ENCODE results near the gene SLFN14. TPM values are rescaled to one million over a fixed set of nuclear protein-coding genes. Genes with fewer than 3 reads are reported as not detected.

SLFN14 gene
- total and polyA plus RNA-seq, 2 experiments from 2014 or later, result not detected

DNA sequence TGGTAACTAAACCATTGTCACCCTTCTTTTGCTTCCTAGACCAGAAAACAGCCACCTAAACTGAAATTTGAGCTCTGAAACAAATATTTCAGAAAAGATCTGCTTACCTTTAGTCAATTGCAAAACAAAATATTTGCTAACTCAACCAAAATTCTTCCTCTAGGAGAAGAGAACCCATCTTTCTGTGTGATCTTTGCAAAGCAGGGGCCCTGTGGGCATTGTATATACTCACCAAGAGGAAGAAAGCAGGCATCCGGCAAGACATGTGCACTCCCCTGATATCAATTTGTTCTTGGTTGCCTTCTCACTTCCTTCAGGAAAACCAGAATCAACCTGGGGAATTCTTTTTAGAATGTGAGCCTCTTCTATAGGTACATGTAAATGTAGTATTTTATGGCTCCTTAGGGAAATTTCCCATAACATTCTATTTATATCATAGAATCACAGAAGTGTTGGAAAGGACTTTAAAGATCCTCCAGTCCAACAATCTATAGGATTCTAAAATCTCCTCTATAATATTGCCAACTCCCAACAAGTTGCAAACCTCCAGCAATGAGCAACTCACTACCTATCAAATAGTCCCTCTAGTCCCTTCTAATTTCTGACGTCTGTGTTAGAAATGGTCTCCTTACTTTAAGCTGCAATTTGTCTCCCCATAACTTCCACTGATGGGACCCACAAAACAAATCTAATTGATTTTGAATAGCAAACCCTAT, 966 bp downstream of the SLFN14 start:
- DNase-seq, result no peak
- no peaks in the 10 kb centered on the region for H3K9me3 ChIP-seq (ENCODE audit: low read depth)
- no peaks in the 10 kb centered on the region for H4K20me1 ChIP-seq (ENCODE audit: insufficient read depth)
- 32 to 43% methylated on average over 2 of the region's 2 CpGs for WGBS, 2 experiments (ENCODE audit: low coverage in 1 of 2, low lambda C conversion rate in 2 of 2, missing lambda C conversion rate in 2 of 2)
- H3K79me2 ChIP-seq (ENCODE audit: insufficient read depth), result no peaks in the 10 kb centered on the region
- H3K27me3 ChIP-seq (replicated peaks; ENCODE audit: insufficient read depth), result peaks cover 31% of the 10 kb centered on the region; the same call in 1 of the 2 replicates
- H3F3A ChIP-seq (ENCODE audit: insufficient read depth), result no peaks in the 10 kb centered on the region
- H3K4me3 ChIP-seq, result no peak overlapping the region
- in situ Hi-C loops (cut with MboI), result loop anchor here (10.0 kb wide), 1 partner anchor 55 kb away; no protein-coding TSS in a partner anchor
- H3K9me2 ChIP-seq (ENCODE audit: insufficient read depth), result no peaks in the 10 kb centered on the region
- TF ChIP-seq EZH2 (IDR thresholded peaks at IDR 0.05; ENCODE audit: insufficient read depth, poor library complexity, severe bottlenecking) (no peak), EZH2phosphoT487 (IDR thresholded peaks at IDR 0.05; ENCODE audit: insufficient read depth, low read depth) (no peak)
- H3K9ac ChIP-seq, result no peak overlapping the region
- no peaks in the 10 kb centered on the region for H3K4me1 ChIP-seq (ENCODE audit: insufficient read depth)
- H3K27ac ChIP-seq, result no peak overlapping the region
- H2AFZ ChIP-seq, result no peak overlapping the region
- H3K36me3 ChIP-seq (ENCODE audit: low read depth), result no peaks in the 10 kb centered on the region
- no peak overlapping the region for H3K4me2 ChIP-seq (ENCODE audit: unreplicated experiment)

DNA sequence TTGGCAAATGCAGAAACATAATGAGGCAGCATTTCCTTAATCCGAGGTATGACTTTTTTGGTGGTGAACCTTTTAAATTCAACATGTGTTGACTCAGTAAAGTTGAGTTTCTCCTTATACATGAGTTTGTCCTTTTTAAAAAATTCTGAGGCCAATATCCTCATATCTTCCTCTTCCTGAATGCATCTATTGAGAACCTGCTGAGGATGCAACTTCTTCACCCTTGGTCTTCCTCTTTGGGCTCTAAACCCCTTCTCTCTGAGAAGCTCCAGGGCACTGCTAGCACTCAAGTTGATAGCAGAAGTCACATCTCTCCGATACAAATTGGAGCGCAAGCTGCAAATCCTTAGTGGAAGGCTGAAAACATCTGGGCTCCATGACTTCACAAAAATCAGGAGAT, 3.3 kb downstream of the SLFN14 start:
- DNase-seq, result no peak
- Histone ChIP-seq H4K20me1 (ENCODE audit: insufficient read depth) (no peaks in the 10 kb centered on the region), H3K4me2 (ENCODE audit: unreplicated experiment) (no peak overlapping the region), H3K36me3 (ENCODE audit: low read depth) (no peaks in the 10 kb centered on the region), H3K4me3 (no peak overlapping the region), H3K4me1 (ENCODE audit: insufficient read depth) (no peaks in the 10 kb centered on the region), H3K27me3 (replicated peaks; ENCODE audit: insufficient read depth) (peaks cover 30% of the 10 kb centered on the region; the same call in 1 of the 2 replicates), H2AFZ (no peak overlapping the region), H3K79me2 (ENCODE audit: insufficient read depth) (no peaks in the 10 kb centered on the region), H3K9ac (no peak overlapping the region), H3K27ac (no peak overlapping the region), H3K9me3 (ENCODE audit: low read depth) (no peaks in the 10 kb centered on the region), H3F3A (ENCODE audit: insufficient read depth) (no peaks in the 10 kb centered on the region), H3K9me2 (ENCODE audit: insufficient read depth) (no peaks in the 10 kb centered on the region)
- WGBS, 2 experiments (ENCODE audit: low coverage in 1 of 2, low lambda C conversion rate in 2 of 2, missing lambda C conversion rate in 2 of 2), result 58% methylated on average over 3 of the region's 3 CpGs
- no peak for TF ChIP-seq EZH2phosphoT487 (IDR thresholded peaks at IDR 0.05; ENCODE audit: insufficient read depth, low read depth)
- TF ChIP-seq EZH2 (IDR thresholded peaks at IDR 0.05; ENCODE audit: insufficient read depth, poor library complexity, severe bottlenecking), result no peak
- in situ Hi-C loops (cut with MboI), result loop anchor here (10.0 kb wide), 1 partner anchor 57 kb away; no protein-coding TSS in a partner anchor

DNA sequence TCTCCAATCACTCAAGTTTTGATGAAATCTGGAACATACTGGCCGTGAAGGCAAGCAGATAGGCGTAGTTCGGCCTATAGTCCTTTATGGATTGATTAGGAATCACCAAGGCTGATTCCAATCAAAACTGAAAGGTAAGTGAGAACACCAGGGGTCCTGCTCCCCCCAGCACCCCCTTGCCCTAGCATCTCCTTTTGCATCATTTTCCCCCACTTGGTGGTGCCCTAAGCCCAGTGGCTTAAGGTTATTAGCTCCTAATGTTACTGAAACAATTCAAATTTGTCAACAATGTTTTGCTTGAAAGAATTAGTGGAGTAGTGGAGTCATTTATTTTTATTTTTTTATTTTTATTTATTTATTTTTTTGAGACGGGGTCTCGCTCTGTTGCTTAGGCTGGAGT, 4.9 kb downstream of the SLFN14 start:
- Histone ChIP-seq H2AFZ (no peak overlapping the region), H3K36me3 (ENCODE audit: low read depth) (no peaks in the 10 kb centered on the region), H3K4me1 (ENCODE audit: insufficient read depth) (no peaks in the 10 kb centered on the region), H3K4me2 (ENCODE audit: unreplicated experiment) (no peak overlapping the region), H3K9me2 (ENCODE audit: insufficient read depth) (no peaks in the 10 kb centered on the region), H4K20me1 (ENCODE audit: insufficient read depth) (no peaks in the 10 kb centered on the region), H3K27me3 (replicated peaks; ENCODE audit: insufficient read depth) (peaks cover 30% of the 10 kb centered on the region; the same call in 1 of the 2 replicates), H3K9me3 (ENCODE audit: low read depth) (no peaks in the 10 kb centered on the region), H3K27ac (no peak overlapping the region), H3K79me2 (ENCODE audit: insufficient read depth) (no peaks in the 10 kb centered on the region), H3F3A (ENCODE audit: insufficient read depth) (no peaks in the 10 kb centered on the region), H3K4me3 (no peak overlapping the region), H3K9ac (no peak overlapping the region)
- 56 to 67% methylated on average over 5 of the region's 5 CpGs for WGBS, 2 experiments (ENCODE audit: low coverage in 1 of 2, low lambda C conversion rate in 2 of 2, missing lambda C conversion rate in 2 of 2)
- no peak for DNase-seq
- in situ Hi-C loops (cut with MboI), result loop anchor here (10.0 kb wide), 1 partner anchor 59 kb away; no protein-coding TSS in a partner anchor
- no peak for TF ChIP-seq EZH2 (IDR thresholded peaks at IDR 0.05; ENCODE audit: insufficient read depth, poor library complexity, severe bottlenecking)
- TF ChIP-seq EZH2phosphoT487 (IDR thresholded peaks at IDR 0.05; ENCODE audit: insufficient read depth, low read depth), result no peak

DNA sequence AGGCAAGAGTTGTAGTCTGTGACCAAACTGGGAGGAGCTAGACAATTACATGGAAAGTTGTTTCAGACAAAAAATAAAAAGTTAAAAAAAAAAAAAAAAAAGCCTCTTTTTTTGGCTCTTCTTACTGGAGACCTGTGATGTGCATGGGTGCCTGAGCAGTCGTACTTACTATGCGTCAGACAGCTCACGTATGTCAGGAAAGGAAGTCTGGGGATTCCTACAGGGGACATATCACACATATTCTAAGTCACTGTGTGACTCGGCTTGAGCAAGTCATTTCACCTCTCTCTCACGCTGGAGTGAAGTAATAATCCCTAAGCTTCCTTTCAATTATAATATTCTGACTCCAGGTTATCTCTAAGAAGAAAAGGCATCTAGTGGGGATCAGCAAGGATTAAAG, 6.0 kb downstream of the SLFN14 start:
- no peaks in the 10 kb centered on the region for H3K36me3 ChIP-seq (ENCODE audit: low read depth)
- H3K4me2 ChIP-seq (ENCODE audit: unreplicated experiment), result no peak overlapping the region
- H3K27me3 ChIP-seq (replicated peaks; ENCODE audit: insufficient read depth), result peaks cover 26% of the 10 kb centered on the region
- no peaks in the 10 kb centered on the region for H4K20me1 ChIP-seq (ENCODE audit: insufficient read depth)
- in situ Hi-C loops (cut with MboI), result loop anchor here (10.0 kb wide), 1 partner anchor 60 kb away; no protein-coding TSS in a partner anchor
- TF ChIP-seq EZH2 (IDR thresholded peaks at IDR 0.05; ENCODE audit: insufficient read depth, poor library complexity, severe bottlenecking), result no peak
- no peak for TF ChIP-seq EZH2phosphoT487 (IDR thresholded peaks at IDR 0.05; ENCODE audit: insufficient read depth, low read depth)
- no peak overlapping the region for H3K4me3 ChIP-seq
- 58 to 59% methylated on average over 5 of the region's 5 CpGs for WGBS, 2 experiments (ENCODE audit: low coverage in 1 of 2, low lambda C conversion rate in 2 of 2, missing lambda C conversion rate in 2 of 2)
- no peaks in the 10 kb centered on the region for H3F3A ChIP-seq (ENCODE audit: insufficient read depth)
- H3K9ac ChIP-seq, result no peak overlapping the region
- no peaks in the 10 kb centered on the region for H3K79me2 ChIP-seq (ENCODE audit: insufficient read depth)
- no peak overlapping the region for H2AFZ ChIP-seq
- no peaks in the 10 kb centered on the region for H3K9me3 ChIP-seq (ENCODE audit: low read depth)
- peak; percentile 39 for DNase-seq
- H3K4me1 ChIP-seq (ENCODE audit: insufficient read depth), result no peaks in the 10 kb centered on the region
- H3K27ac ChIP-seq, result no peak overlapping the region
- H3K9me2 ChIP-seq (ENCODE audit: insufficient read depth), result no peaks in the 10 kb centered on the region
